HG03135 (cell line): ENCODE measurements around the gene ZNF219.
A peak's percentile ranks its signal among the peaks of the same experiment; 100 is the strongest.

ENCODE experiments used
- ATAC-seq: cut with Tn5 transposase; IDR thresholded peaks from one replicate; pipeline ENCODE4 v1.9.1; 2021; ENCODE audit warnings: mild to moderate bottlenecking, moderate library complexity; ENCODE audit not compliant: unreplicated experiment

Gene ZNF219

GRCh38 chr14:21088687-21089086 lies 9.8 kb downstream of the ZNF219 start:
- no peak for ATAC-seq

GRCh38 chr14:21087294-21088091 lies 11.0 kb downstream of the ZNF219 start:
- no peak for ATAC-seq

- no peak for ATAC-seq
Measured at GRCh38 chr14:21086908-21087293, 11.6 kb downstream of the ZNF219 start.

GRCh38 chr14:21084998-21085853 lies 13.2 kb downstream of the ZNF219 start:
- no peak for ATAC-seq

- no peak for ATAC-seq
Measured at GRCh38 chr14:21084396-21084795, 14.1 kb downstream of the ZNF219 start.

GRCh38 chr14:21083565-21084325 lies 14.7 kb downstream of the ZNF219 start:
- no peak for ATAC-seq

GRCh38 chr14:21081521-21082142 lies 16.8 kb downstream of the ZNF219 start:
- no peak for ATAC-seq

GRCh38 chr14:21078726-21079125 lies 19.7 kb downstream of the ZNF219 start:
- ATAC-seq: no peak

GRCh38 chr14:21078287-21078686 lies 20.2 kb downstream of the ZNF219 start:
- ATAC-seq: no peak

GRCh38 chr14:21077672-21078071 lies 20.8 kb downstream of the ZNF219 start:
- no peak for ATAC-seq

- ATAC-seq: no peak
Measured at GRCh38 chr14:21075719-21076437, 22.6 kb downstream of the ZNF219 start.

GRCh38 chr14:21074398-21075272 lies 23.8 kb downstream of the ZNF219 start:
- ATAC-seq: no peak

- no peak for ATAC-seq
Measured at GRCh38 chr14:21073921-21074320, 24.5 kb downstream of the ZNF219 start.

GRCh38 chr14:21072781-21073339 lies 25.6 kb downstream of the ZNF219 start:
- ATAC-seq: no peak

GRCh38 chr14:21072031-21072473 lies 26.4 kb downstream of the ZNF219 start:
- ATAC-seq: no peak

- ATAC-seq: peak; percentile 64
Measured at GRCh38 chr14:21071225-21072030, 27.0 kb downstream of the ZNF219 start.

- peak; percentile 27 for ATAC-seq
Measured at GRCh38 chr14:21070610-21071224, 27.7 kb downstream of the ZNF219 start.
